AG04450 (cell line): ENCODE measurements around the gene IGF2R. TPM values are rescaled to one million over a fixed set of nuclear protein-coding genes. Genes with fewer than 3 reads are reported as not detected.

Source experiments
- CTCF ChIA-PET: fragments of 300-600, 350-600 bp; formaldehyde crosslinking; extraction: SDS; loops from one replicate; lab custom pipeline; 2022; ENCODE audit warnings: antibody characterized with exemption, inconsistent platforms; lab: Charles Lee
- POLR2A ChIA-PET: fragments of 350-600 bp; formaldehyde crosslinking; extraction: SDS; loops from one replicate; lab custom pipeline; 2021; ENCODE audit warnings: antibody characterized with exemption, inconsistent platforms; lab: Yijun Ruan, JAX
- DNase-seq: peaks from one replicate; pipeline ENCODE4 v3.0.0-alpha.2; 2011; ENCODE audit warnings: low read depth, low spot score
- H3K27ac ChIP-seq: one replicate; pipeline ENCODE4 v1.5.1; 2012; ENCODE audit warnings: low read depth, low read length, control low read depth
- H3K27me3 ChIP-seq: one replicate; pipeline ENCODE4 v1.6.0; 2012; ENCODE audit warnings: low read length; ENCODE audit not compliant: control insufficient read depth, insufficient read depth
- H3K4me3 ChIP-seq: 2 replicates; pipeline ENCODE4 v1.5.1; 2011; ENCODE audit warnings: mild to moderate bottlenecking, low read depth, low read length, control low read depth
- H3K9me3 ChIP-seq: 2 replicates; pipeline ENCODE4 v1.5.1; 2012; ENCODE audit warnings: low read length; ENCODE audit not compliant: control insufficient read depth, insufficient read depth
- polyA plus RNA-seq: library from polyadenylated mRNA; depleted of rRNA; stranded (reverse); fragments of >200 nt; gene quantifications from 2 replicates; pipeline ENCODE4 v1.2.3, GENCODE V29; 2011
- TF ChIP-seq, protein P1 (sequence below): IDR thresholded peaks from 2 replicates; pipeline ENCODE4 v1.5.1; 2011; ENCODE audit warnings: low read depth, low read length, control low read depth, inconsistent platforms

Gene IGF2R
- polyA plus RNA-seq, 1 experiment, result 40.9 TPM

DNA sequence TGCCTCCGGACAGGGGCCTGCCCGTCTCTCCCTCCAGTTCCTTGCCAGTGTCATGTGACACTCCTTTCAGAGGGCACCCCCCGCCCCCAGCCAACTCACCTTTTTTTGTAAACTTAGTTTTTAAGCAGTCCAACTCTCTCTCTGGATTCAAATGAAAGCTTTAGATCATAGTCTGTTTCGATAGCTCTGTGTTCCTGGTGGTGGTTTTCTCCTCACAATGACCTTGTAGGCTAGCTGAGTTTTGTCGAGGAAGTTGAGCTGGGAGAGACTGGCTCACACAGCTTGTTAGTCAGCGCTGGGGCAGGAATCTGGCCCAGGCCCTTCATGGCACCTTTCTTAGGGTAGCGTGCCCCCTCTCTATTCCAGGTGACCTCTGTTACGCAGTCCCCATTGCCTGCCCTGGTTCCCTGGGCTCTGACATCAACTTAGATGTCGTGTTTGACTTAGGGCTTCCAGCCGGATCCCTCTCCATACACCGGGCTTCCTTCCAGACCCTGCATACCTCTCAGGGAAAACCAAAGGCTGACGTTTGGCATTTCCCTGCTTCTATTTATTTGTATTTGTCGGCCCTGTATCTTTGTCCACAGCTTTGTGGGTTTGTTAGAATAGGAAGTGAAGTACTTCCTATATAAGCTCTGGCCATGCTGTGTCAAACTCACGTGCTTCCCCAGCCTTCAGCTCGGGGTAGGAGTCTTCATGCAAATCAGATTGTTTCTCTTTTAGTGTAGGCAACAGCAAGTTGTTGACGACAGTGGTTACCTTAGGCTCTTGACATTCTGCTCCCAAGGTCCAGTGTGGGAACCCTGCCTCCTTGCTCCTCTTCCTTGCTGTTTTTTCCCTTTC, 12.7 kb downstream of the IGF2R start:
- ChIA-PET POLR2A (interaction anchor here (0.6 to 1.3 kb wide), 3 partner anchors 12 to 49 kb away, joined by 3 to 7 read pairs (median 3); no protein-coding TSS in a partner anchor), CTCF (interaction anchor here (0.6 to 1.8 kb wide), 6 partner anchors 10 to 793 kb away, joined by 3 to 5 read pairs (median 4); partner anchors contain the start of gene IGF2R)
- DNase-seq, result peak; percentile 70

DNA sequence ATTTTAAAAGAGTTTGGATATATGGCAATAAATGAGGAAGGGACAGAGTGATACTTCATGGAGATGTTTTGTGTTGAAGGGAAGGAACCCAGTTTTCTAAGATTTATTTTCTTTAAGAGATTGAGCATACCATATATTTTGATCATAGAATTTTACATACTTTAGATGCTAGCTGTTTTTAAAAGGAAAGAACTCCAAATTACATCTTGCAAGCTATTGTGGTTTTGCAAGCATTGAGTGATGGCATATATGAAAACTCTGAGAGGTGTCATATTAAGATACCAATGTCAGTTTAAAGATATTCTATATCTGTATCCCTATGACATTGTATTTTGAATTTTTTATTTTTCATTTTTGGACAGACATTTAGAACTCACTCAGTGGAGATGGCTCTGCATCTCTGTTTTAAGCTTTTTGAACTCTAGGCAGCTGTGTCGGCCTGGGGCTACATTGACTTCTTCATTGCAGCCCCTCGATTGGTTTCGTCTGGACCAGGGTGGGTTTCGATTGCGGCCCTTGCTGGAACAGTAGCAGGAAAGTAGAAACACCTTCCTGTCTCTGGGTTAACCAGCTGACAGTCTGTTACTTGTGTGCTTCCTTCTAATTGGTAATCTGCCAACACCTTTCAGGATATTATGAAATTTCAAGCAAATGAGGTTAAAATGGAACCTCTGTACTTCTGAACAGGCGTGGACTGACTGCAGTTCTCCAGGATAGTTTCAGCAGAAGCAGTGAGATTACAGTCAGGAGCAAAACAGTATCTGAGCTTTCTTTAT, 14.0 kb downstream of the IGF2R start:
- CTCF ChIA-PET, result interaction anchor here (0.5 to 1.8 kb wide), 5 partner anchors 8 to 291 kb away, joined by 3 to 5 read pairs (median 4); partner anchors contain the start of gene IGF2R
- Histone ChIP-seq H3K4me3 (no peak overlapping the region), H3K27ac (no peak overlapping the region), H3K27me3 (no peaks in the 10 kb centered on the region), H3K9me3 (no peaks in the 10 kb centered on the region)
- POLR2A ChIA-PET, result interaction anchor here (1.0 to 1.3 kb wide), 2 partner anchors 9 to 13 kb away, joined by 3 read pairs; no protein-coding TSS in a partner anchor
- TF ChIP-seq, protein P1, sequence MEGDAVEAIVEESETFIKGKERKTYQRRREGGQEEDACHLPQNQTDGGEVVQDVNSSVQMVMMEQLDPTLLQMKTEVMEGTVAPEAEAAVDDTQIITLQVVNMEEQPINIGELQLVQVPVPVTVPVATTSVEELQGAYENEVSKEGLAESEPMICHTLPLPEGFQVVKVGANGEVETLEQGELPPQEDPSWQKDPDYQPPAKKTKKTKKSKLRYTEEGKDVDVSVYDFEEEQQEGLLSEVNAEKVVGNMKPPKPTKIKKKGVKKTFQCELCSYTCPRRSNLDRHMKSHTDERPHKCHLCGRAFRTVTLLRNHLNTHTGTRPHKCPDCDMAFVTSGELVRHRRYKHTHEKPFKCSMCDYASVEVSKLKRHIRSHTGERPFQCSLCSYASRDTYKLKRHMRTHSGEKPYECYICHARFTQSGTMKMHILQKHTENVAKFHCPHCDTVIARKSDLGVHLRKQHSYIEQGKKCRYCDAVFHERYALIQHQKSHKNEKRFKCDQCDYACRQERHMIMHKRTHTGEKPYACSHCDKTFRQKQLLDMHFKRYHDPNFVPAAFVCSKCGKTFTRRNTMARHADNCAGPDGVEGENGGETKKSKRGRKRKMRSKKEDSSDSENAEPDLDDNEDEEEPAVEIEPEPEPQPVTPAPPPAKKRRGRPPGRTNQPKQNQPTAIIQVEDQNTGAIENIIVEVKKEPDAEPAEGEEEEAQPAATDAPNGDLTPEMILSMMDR, result no peak
- no peak for DNase-seq

More for the DNA sequence above, 12.7 kb downstream of the IGF2R start:
- 0 out of 2 replicates have a peak overlapping the region, but pooled peaks have one; percentile 12 for H3K4me3 ChIP-seq
- H3K27ac ChIP-seq, result peak overlapping the region; percentile 82
- H3K9me3 ChIP-seq, result no peaks in the 10 kb centered on the region
- no peaks in the 10 kb centered on the region for H3K27me3 ChIP-seq
- TF ChIP-seq, protein P1, result no peak

DNA sequence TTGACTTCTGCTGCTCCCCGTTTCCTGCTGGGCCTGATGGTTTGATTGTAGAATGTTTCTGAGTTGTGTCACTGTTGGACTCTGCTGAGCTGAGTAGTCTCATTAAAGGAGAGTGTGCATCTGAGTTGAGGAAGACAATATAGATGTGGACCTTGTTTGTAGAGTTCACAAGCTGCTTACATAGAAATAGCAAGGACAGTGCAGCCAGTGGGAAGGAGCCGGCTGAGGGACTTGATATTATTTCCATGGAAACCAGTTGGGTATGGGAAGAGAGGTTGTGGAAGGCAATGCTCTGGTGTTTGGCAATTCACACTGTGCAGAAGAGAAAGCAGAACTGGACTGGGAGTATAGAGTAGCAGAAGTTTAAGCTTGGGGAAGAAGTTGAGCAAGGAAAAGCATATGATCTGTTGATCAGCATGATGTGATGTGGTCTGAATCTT, 14.8 kb downstream of the IGF2R start:
- peak overlapping the region; percentile 54 for H3K27ac ChIP-seq

DNA sequence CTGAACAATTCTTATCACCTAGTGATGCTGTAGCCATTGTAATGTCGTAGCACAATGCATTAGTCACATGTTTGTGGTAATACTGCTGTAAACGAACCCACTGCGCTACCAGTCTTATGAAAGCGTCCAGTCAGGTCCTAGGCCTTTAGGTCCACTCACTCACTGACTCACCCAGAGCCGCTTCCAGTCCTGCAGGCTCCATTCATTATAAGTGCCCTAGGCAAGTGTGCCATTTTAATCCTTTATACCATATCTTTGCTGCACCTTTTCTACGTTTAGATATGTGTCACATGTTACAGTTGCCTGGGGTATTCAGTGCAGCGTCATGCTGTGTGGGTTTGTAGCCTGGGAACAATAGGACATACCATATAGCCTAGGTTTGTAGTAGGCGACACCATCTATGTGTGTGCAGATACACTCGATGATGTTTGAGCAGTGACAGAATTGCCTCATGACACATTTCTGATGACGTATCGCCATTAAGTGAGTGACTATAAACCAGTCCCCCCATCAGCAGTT, 15.4 kb downstream of the IGF2R start:
- DNase-seq, result peak; percentile 58
- Histone ChIP-seq H3K4me3 (no peak overlapping the region), H3K27me3 (no peaks in the 10 kb centered on the region), H3K27ac (peak overlapping the region; percentile 47), H3K9me3 (peaks cover 2% of the 10 kb centered on the region; the same call in 1 of the 2 replicates)
- TF ChIP-seq, protein P1, result no peak
- POLR2A ChIA-PET, result no interaction called here
- CTCF ChIA-PET, result interaction anchor here (0.6 kb wide), 1 partner anchor 27 kb away, joined by 3 read pairs; no protein-coding TSS in a partner anchor

More for the DNA sequence above, 14.8 kb downstream of the IGF2R start:
- Histone ChIP-seq H3K27me3 (no peaks in the 10 kb centered on the region), H3K4me3 (no peak overlapping the region), H3K9me3 (no peaks in the 10 kb centered on the region)
- no peak for DNase-seq
- ChIA-PET CTCF (interaction anchor here (0.5 to 0.9 kb wide), 3 partner anchors 27 to 292 kb away, joined by 3 to 4 read pairs (median 3); no protein-coding TSS in a partner anchor), POLR2A (interaction anchor here (1.0 kb wide), 1 partner anchor 10 kb away, joined by 3 read pairs; no protein-coding TSS in a partner anchor)
- TF ChIP-seq, protein P1, result no peak
